ENCODE results near the gene SPATS2L. TPM values are rescaled to one million over a fixed set of nuclear protein-coding genes. Genes with fewer than 3 reads are reported as not detected.

The SPATS2L gene
- total RNA-seq, 1 experiment from 2014 or later: 47.3 TPM

GRCh38 chr2:200266406-200266805, 40.1 kb upstream of the SPATS2L start:
- Mint-ChIP-seq H3K4me3 (no peak overlapping the region), H3K9me3 (peaks cover 0 to 10% of the 10 kb centered on the region in 2 experiments; a peak in 3 of 5 replicates), H3K27ac (no peak overlapping the region), H3K36me3 (ENCODE audit: insufficient read depth in 1 of 3, low read depth in 3 of 3) (peaks cover 0 to 17% (median 8%) of the 10 kb centered on the region in 3 experiments; a peak in 6 of 7 replicates), H3K27me3 (ENCODE audit: low read depth) (no peaks in the 10 kb centered on the region), H3K4me1 (peaks cover 6 to 9% of the 10 kb centered on the region in 2 experiments)
- no peak overlapping the region for H4K8ac ChIP-seq (replicated peaks; ENCODE audit: insufficient read length, low read depth, low read length)
- TF ChIP-seq CTCF (conservative IDR thresholded peaks at IDR 0.05): no peak
- H4K20me1 ChIP-seq (ENCODE audit: control insufficient read depth, insufficient read depth, insufficient read length): no peaks in the 10 kb centered on the region
- H3K14ac ChIP-seq (ENCODE audit: insufficient read depth, low read length): no peak overlapping the region
- H2BK15ac ChIP-seq (ENCODE audit: low read depth, low read length): no peak overlapping the region
- DNase-seq: no peak
- H2BK12ac ChIP-seq (ENCODE audit: insufficient read length, low read depth, low read length): no peak overlapping the region
- no peak overlapping the region for H3K4ac ChIP-seq (ENCODE audit: low read depth, low read length)
- H4K5ac ChIP-seq (ENCODE audit: insufficient read length, low read depth, low read length): no peak overlapping the region
- H3K56ac ChIP-seq (ENCODE audit: insufficient read length, low read depth, low read length): no peak overlapping the region
- H3K9ac ChIP-seq (ENCODE audit: extremely low read depth, insufficient read length, low read length): no peak overlapping the region
- no peak overlapping the region for H3K27ac ChIP-seq (ENCODE audit: insufficient read length, low read depth, low read length)
- H2BK120ac ChIP-seq (ENCODE audit: low read depth, low read length, poor library complexity, severe bottlenecking): no peak overlapping the region
- no peak overlapping the region for H3K4me2 ChIP-seq (ENCODE audit: insufficient read depth, insufficient read length, low read length)
- no peak overlapping the region for H2BK20ac ChIP-seq (ENCODE audit: low read depth, low read length, poor library complexity, severe bottlenecking)
- H2AK5ac ChIP-seq (ENCODE audit: insufficient read length, low read length): no peak overlapping the region
- no peak overlapping the region for H2AFZ ChIP-seq (ENCODE audit: low read length)
- H3K23me2 ChIP-seq (ENCODE audit: insufficient read length, low read depth, low read length, poor library complexity, severe bottlenecking): no peaks in the 10 kb centered on the region
- no peak overlapping the region for H3K23ac ChIP-seq (ENCODE audit: insufficient read length, low read depth, low read length)
- H3K9me3 ChIP-seq (ENCODE audit: control insufficient read depth, low read depth, low read length): no peaks in the 10 kb centered on the region
- H3K79me1 ChIP-seq (ENCODE audit: insufficient read depth, low read depth, low read length, poor library complexity, severe bottlenecking): no peaks in the 10 kb centered on the region
- H3K4me1 ChIP-seq (ENCODE audit: insufficient read depth, low read length): no peaks in the 10 kb centered on the region
- H3K27me3 ChIP-seq (ENCODE audit: insufficient read depth, low read length): no peaks in the 10 kb centered on the region
- no peak overlapping the region for H4K91ac ChIP-seq (ENCODE audit: insufficient read length, low read depth, low read length)
- H3K79me2 ChIP-seq (ENCODE audit: insufficient read depth, low read length): no peaks in the 10 kb centered on the region
- no CpG with 5 or more reads among the region's 5 CpGs for WGBS (ENCODE audit: extremely low coverage, insufficient read length, low lambda C conversion rate)
- no peak overlapping the region for H3T11ph ChIP-seq (ENCODE audit: low read length)
- no peak overlapping the region for H3K18ac ChIP-seq (ENCODE audit: insufficient read length, low read depth, low read length)
- no peak overlapping the region for H2BK5ac ChIP-seq (ENCODE audit: insufficient read length, low read length)
